NCI-H1436 (cell line): ENCODE results near the gene NET1.

Experiments used
- DNase-seq: peaks from one replicate; lab custom pipeline; 2025; lab: John Stamatoyannopoulos, UW

The NET1 gene

DNA sequence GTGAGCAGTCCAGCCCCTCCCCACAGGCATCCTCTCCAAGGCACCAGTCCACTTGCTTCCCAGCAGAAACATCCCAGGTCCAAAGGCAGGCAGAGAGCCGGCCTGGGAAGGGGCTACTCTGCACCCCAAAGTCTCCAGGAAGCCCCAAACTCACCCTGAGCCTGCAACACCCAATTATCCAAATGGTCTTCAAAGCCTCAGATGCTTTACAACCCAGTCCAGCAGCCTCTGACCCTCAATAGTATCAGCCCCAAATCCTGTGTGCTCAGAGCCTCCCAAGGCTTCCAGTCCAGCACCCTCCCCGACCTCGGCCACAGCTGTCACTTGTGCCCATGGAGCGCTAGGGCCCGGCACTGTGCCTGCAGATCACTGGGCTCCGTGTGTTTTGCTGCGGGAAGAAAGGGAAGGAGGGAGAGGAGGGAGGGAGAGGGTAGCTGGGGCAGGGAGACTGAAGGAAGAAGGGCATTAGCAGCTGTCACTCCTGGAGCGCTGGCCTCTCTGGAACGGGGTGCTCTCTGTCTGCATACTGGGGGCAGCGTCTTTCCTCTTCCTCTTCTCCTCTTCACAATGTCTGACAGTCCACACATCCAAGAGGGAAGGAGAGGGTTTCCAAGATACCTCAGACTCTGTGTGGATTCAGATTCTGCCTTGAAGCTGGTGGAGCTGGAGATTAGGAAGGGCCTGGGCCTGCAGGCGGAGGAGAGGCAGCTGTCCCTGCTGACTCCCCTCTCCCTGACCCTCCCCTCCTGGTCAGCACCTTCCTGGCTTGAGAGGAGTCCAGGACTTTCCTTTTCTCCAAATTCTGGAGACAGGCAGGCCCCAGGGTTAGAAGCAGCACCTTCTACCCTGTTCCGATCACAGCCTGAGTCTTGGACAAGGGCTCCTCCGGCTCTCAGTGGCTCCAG lies 73.8 kb downstream of the NET1 start:
- no peak for DNase-seq

DNA sequence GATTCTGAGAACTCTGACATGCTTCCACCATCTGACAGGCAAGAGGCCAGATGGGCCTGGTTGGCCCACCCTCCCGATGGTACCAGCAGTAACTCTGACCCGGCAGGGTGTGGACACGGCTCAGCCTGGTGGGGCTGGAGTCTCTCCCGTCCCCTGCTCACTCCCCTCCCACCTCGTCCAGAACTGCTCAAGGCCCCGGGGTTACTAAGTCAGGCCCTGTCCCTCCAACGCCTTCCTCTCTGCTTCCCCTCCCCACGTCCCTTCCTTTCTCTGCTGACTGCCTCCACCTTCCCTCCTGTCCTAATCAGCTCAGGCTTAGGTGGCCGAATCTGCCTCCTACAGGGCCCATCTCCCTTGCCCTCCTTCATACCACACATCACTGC lies 74.5 kb downstream of the NET1 start:
- DNase-seq = no peak

DNA sequence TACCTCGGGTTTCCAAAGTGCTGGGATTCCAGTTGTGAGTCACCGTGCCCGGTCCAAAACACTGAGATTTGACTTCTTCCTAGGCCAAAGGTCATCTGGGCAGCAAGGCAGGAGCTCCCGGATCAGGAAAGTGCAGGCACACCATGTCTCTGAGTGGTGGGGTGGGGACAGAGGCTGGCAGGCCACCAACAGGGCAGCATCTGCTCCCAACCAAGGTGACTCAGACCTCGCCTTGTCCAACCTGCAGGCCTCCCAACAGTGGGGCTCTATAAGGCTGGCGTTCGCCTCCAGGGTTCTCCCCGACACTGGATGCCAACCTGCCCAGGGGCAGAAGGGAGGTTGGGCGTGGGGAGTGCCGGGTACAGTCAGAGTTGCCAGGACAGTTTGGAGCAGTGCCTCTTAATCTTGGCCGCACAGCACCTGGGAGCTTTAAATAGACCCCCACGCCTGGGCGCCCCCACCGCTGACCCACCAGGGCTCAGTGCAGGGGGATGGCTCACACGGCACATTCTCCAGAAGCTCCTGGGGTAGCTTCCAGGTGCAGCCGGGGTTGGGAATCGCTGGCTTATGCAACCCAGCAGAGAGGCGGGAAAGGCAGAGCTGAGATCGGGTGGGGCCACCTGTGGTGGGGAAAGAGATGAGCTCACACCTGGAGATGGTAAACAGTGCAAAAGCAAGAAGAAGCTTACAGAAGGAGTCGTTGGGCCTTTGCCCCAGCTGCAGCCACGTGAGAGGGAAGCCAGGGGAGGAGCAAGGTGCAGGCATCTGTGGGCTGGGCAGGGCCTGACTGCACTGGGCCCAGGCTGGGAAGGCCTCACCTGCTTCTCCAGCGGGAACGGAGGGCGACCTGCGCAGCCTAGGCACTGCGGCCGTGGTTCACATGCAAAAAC lies 76.2 kb downstream of the NET1 start:
- no peak for DNase-seq

DNA sequence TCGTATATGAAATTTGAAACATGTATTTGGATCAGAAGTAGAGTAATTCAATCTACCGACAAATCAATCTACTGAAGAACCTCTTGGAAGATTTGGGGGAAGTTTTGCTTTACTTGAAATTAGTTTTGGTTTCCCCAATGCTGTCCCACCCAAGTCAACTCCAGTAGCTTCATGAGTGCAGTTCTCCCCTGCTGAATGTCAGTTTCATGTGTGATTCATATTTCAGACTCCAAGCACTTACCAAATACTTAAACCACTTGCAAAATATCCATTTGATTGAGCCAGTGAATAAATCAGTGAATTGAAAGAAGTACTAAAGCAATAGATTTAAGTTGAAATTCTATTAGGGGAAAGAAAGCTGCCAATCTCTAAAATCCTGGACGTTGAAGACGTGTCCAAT lies 77.7 kb downstream of the NET1 start:
- no peak for DNase-seq

- no peak for DNase-seq
These were observed 78.5 kb downstream of the NET1 start for GRCh38 chr10:5490698-5491464.

DNA sequence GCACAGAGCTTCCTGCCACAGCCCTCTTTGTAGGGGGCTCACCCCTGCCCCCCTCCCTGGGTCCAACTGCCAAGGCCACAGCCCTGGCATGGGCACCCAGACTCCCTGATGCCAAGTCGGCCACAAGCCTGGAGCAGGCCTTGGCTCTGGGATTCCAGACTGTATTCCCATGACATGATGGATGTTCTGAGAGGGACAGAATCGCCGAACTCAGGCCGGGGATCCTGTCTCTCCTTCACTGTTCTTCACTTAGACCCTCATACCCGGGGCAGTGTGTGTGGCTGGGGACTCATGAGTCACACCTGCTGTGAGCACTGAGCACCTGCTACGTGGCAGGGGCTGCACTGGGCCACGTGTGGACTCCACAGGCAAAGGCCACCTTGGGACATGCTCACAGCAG lies 79.1 kb downstream of the NET1 start:
- no peak for DNase-seq

DNA sequence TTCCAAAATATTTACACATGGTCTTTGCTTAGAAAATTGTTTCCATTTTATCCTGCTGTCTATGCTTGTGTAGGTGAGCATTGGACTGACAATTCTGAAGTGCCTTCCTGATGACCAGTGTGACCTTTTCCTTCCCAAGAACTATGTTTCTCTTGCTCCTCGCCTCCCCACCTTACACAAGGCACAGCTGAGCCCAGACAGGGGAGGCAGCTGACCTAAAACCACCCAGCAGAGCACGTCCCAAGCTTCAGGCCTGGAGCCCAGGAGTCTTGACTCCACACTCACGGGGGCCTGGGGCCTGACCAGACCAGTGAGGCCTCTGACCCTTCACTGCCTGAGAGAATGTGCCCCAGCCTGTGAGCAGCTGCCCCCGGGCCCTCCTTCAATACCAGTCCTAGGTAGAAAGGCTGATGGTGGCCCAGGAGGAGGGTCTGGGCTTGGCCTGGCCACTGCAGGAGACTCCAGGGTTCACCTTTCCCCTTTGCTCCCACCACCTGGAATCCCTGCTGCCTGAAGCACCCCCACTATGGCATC lies 80.0 kb downstream of the NET1 start:
- DNase-seq = no peak

DNA sequence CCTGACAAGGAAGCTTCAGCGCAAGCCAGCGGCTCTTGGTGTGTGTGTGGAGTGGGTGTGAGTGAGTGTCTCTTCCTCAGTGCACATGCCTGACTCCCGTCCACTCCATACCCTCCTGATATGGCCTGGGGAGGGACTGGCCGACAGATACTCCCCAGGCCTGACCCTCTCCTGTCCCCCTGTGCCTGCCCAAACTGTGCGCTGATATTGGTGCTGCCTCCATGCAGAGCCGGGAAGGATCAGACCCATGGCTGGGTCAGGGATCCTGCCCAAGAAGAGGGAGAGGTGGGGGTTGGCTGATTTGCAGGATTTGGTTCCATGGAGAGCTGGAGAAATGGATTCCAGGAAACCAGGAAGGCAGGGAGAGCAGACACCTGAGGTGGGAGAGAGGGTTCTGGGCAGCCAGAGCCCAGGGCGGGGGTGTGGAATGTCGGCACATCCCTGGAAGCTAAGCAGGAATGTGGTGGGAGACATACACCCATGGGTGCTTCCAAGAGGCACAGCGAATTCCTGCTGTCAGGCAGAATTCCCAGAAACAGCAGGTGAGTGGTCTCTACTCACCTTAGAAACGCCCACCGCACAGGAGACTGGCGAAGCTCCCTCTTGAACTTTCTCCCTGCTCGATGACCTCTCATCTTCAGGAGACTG lies 80.7 kb downstream of the NET1 start:
- DNase-seq = no peak

DNA sequence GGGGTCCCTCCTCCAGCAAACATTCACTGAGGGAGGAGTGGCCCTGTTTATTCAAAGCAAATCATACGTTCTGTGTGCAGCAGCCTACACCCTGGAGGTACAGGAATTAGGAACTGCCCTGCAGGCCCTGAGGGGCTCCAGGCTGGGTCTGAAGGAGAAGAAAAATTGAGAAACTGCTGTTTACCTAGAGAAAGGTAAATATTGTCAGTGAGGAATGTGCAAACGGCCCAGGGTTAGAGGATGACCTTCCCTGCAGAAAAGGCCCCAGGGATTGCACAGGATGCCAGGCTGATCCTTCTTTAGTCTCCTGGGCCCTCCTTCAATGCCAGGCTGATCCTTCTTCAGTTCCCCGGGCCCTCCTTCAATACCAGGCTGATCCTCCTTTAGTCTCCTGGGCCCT lies 81.3 kb downstream of the NET1 start:
- DNase-seq = no peak

DNA sequence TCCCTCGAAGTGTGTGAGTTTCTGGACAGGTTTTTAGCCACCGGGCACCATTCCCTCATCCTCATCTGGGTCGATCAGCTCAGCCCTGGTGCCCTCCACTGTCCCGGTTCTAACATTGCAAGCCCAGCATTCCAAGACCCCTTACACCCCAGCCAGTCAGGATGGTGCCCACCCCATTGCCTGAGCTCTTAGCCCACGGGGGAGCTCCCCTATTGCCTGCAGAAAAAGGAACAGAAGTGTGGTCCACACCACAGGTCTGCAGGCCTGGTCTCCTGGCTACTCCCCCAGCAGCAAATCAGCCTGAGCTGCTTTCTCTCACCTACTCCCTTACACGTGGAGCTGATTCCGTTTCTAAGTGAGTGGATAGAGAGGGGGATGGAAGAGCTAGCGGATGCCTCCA lies 82.3 kb downstream of the NET1 start:
- no peak for DNase-seq

DNA sequence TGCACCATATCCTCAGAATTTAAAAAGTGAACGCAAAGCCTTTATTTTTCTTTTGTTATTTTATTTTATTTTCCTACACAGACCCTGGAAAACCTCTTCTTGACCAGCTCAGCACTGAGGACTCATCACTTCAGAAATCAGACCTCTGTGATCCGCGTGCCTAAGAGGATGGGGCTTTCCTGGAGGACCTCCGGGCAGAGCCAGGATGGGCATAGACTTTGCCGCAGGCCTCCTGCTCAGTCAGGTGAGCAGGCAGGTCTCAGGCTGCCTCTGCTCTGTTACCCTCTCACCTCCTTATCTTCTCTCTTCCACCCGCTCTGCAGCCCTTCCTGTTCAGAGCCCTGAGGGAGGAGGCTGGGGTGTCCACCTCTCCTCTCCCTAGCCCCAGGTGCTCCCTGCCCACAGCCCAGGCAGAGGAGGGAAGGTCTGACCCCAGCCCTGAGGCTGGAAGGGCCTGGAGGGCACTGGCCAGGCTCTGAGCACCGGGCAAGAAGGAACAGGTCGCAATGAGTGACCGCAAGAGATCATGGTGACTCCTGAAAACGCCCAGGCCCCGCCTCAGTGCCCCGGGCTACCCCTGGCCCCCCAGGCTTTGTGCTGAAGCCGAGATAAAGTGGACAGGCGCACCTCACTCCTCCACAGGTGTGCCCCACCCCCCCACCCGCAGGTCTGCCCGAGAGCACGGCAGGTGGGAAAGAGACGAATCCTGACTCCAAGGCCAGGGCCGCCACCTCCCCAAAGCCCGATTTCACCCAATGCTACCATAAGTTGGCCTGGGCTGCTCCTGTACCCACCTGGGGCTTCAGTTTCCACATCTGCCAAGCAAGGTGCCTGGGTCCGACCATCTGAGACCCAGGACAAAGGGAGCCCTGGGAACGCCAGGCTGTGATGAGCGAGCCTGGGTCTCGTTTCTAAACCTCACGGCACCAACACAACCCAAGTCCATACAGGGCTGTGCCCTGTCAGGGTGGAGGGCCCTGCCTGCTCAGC lies 84.2 kb downstream of the NET1 start:
- DNase-seq = no peak

GRCh38 chr10:5497289-5497688 lies 84.9 kb downstream of the NET1 start:
- no peak for DNase-seq

DNA sequence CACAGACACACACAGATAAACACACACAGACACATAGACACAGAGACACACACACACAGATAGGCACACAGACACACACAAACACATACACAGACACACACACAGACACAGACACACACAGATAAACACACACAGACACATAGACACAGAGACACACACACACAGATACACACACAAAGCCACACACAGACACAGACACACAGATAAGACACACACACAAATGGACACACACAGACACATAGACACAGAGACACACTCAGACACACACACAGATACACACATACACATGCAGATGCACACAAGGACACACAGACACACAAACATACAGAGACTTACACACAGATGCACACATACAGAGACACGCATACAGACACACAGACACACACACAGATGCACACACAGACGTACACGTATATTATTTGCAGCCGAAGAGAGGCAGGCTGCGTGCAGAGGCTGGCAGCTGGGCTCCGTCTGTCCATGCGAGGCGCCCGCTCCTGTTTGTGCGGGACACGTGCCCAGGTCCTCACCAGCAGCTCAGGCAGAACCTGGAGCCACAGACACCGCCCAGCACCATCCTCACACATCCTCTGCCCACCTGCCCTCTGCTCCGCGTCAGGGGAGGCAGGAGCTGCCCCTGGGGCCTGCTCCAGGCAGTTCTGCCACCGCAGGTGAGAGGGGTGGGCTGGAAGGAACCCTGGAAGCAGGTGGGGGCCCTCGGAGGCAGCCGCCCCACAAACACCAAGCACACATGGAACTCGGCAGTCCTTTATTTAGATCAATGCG lies 85.8 kb downstream of the NET1 start:
- no peak for DNase-seq

GRCh38 chr10:5498791-5499492 lies 86.6 kb downstream of the NET1 start:
- DNase-seq = no peak

DNA sequence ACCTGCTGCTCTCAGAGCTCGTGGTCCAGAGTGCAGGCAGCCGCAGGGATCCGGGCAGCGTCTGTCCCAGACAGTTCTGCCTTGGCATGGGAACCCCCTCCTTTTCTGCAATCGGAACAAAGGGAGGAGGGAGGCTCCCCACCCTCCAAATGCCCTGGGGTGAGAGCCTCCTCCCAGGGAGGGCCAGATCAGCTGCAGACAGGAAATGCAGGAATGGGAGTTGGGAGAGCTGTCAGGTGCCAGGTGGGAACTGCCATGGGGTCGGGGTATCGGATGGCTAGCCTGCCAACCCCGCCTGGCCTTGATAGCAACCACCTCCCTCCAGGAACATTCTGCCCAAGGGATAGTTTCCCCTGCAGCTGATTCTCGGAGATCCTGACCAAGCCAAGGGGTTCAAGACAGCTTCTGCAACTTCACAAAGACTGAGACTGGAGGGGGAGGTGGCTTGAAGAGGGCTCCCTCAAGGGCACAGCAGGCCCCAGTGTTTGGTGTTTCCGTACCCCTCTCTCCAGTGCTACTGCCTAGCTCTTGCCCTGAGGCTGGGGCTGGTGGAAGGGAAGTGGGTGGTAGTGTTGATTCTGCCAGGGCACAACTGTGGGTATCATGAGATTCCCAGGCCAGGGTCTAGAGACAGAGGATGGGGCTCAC lies 87.3 kb downstream of the NET1 start, which contains the start of gene CALML5:
CALML5 (minus strand) TSS at position 78 of the 648 bp plus-strand sequence. CDS start 132 bp downstream, outside the sequence.
- no peak for DNase-seq

DNA sequence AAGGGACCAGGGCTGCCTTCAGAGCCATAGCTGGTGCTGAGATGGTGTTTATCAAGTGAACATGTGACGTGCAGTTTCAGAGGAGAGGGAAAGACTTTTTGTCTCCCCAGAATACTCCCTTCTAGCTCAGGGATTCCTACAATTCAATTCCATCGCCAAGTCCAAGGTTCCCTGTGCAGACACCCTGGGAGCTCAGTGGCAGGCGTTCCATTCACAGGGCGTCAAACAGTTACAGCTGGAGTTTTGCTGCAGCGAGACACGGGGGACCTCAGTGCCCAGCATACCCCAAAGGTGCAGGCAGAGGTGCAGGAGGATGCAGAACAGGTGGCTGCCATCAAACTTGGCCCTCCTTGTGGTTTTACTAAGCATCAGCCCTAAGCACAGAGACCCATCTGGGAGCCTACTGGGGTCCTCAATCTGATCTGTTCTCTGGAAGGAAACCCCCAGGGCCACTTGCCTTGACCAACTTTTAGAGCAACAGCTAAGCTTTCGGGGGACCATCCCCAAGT lies 87.9 kb downstream of the NET1 start:
- DNase-seq = no peak

DNA sequence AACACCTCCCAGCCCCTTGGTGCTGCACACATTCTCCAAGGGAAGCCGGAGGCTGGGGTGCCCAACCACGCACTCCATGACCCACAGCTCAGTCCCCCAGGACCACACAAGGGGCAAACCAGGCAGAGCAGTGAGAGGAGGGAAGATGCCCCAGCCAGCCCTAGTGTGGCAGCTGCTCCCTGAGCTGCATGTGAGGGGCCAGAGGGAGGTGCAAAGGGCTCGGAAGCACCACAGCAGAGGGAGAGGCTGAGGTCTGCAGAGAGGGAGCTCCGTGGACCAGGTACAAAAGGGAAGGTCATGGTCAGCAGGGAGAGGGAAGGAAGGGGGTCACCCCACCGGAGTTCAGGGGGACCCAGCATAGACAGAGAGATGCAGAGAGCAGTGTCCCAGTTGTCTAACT lies 88.6 kb downstream of the NET1 start:
- DNase-seq = no peak

GRCh38 chr10:5502061-5502521 lies 89.7 kb downstream of the NET1 start:
- DNase-seq = no peak
